DND-41 (cell line): Measurements from ENCODE around the gene SIGLEC6.

Experiments used
- CTCF ChIP-seq: IDR thresholded peaks from 2 replicates; pipeline ENCODE4 v1.5.1; 2012; ENCODE audit warnings: borderline replicate concordance, low read length, moderate library complexity, mild to moderate bottlenecking; ENCODE audit not compliant: poor library complexity, severe bottlenecking; ENCODE audit errors: extremely low read depth
- EZH2 ChIP-seq: IDR thresholded peaks from 3 replicates; pipeline ENCODE4 v1.6.1; 2012; ENCODE audit warnings: borderline replicate concordance, low read depth, mild to moderate bottlenecking, moderate library complexity, low read length, inconsistent platforms; ENCODE audit not compliant: severe bottlenecking

GRCh38 chr19:51472607-51473006, 58.9 kb downstream of the SIGLEC6 start:
- TF ChIP-seq CTCF (no peak), EZH2 (no peak)
